Stimulated activated naive B cell treated with anti-CD40 and anti-IgM and Interleukin-4, amounts not matched to agents 10 μg/mL and 1 μg/mL and 100 μg/mL, for 72 hours (primary cell): ENCODE data around the gene FAM83G.
"Not testable (repeated sequence)": the region's sequence is repeated elsewhere in the genome, so short reads cannot be mapped to it uniquely, and the experiment has no call there.

Source experiments
- ATAC-seq, 2 donors: fragments of 150-1000 bp; cut with Tn5 transposase; replicated peaks; 2 replicates each; pipeline ENCODE4 v1.10.0; 2021; ENCODE audit warnings: moderate library complexity in 1 of 2
- DNase-seq: peaks from one replicate; pipeline ENCODE4 v3.0.0; 2021
- H3K27ac Mint-ChIP-seq: one replicate; pipeline ENCODE4 v1.8.0; 2022; ENCODE audit warnings: mild to moderate bottlenecking, mixed read lengths
- H3K27me3 Mint-ChIP-seq, 2 donors: one replicate each; pipeline ENCODE4 v1.8.0; 2022; ENCODE audit warnings: mixed read lengths in 2 of 2
- H3K36me3 Mint-ChIP-seq, 2 donors: one replicate each; pipeline ENCODE4 v1.8.0; 2022; ENCODE audit warnings: mixed read lengths in 2 of 2, mild to moderate bottlenecking in 1 of 2
- H3K4me1 Mint-ChIP-seq, 2 donors: one replicate each; pipeline ENCODE4 v1.8.0; 2022; ENCODE audit warnings: mixed read lengths in 2 of 2, mild to moderate bottlenecking in 1 of 2
- H3K4me3 Mint-ChIP-seq, 2 donors: one replicate each; pipeline ENCODE4 v1.8.0; 2022; ENCODE audit warnings: mild to moderate bottlenecking in 2 of 2, mixed read lengths in 2 of 2, moderate library complexity in 1 of 2
- H3K9me3 Mint-ChIP-seq, 2 donors: one replicate each; pipeline ENCODE4 v1.8.0; 2022; ENCODE audit warnings: mixed read lengths in 2 of 2, mild to moderate bottlenecking in 1 of 2

FAM83G gene

GRCh38 chr17:19004421-19005136, at the start of gene FAM83G:
TSS of gene FAM83G (minus strand) at chr17:19004764. CDS start at chr17:19004041, 723 bp downstream.
- no peaks in the 10 kb centered on the region for H3K9me3 Mint-ChIP-seq
- ATAC-seq (peak; percentile 90 to 93), DNase-seq (peak; percentile 71)
- H3K4me1 Mint-ChIP-seq = peaks cover 24 to 49% of the 10 kb centered on the region in 2 donors
- peak within 1 kb of the TSS; percentile 85 to 86 for H3K4me3 Mint-ChIP-seq
- peaks cover 17 to 21% of the 10 kb centered on the region in 2 donors for H3K36me3 Mint-ChIP-seq
- peaks cover 0 to 2% of the 10 kb centered on the region in 2 donors for H3K27me3 Mint-ChIP-seq
- H3K27ac Mint-ChIP-seq = peak within 1 kb of the TSS; percentile 92

GRCh38 chr17:19048826-19049225, 44.3 kb upstream of the FAM83G start:
- not testable (repeated sequence) for H3K4me3 Mint-ChIP-seq, H3K36me3 Mint-ChIP-seq, H3K4me1 Mint-ChIP-seq, H3K27me3 Mint-ChIP-seq, H3K9me3 Mint-ChIP-seq, DNase-seq, H3K27ac Mint-ChIP-seq
- ATAC-seq = peak; percentile 24 to 32

GRCh38 chr17:19047510-19047909, 42.9 kb upstream of the FAM83G start:
- H3K4me3 Mint-ChIP-seq, DNase-seq, H3K27me3 Mint-ChIP-seq, H3K9me3 Mint-ChIP-seq, H3K4me1 Mint-ChIP-seq, ATAC-seq, H3K27ac Mint-ChIP-seq, H3K36me3 Mint-ChIP-seq: not testable (repeated sequence)

- not testable (repeated sequence) for H3K9me3 Mint-ChIP-seq, H3K27ac Mint-ChIP-seq, DNase-seq, H3K27me3 Mint-ChIP-seq, H3K4me1 Mint-ChIP-seq, H3K4me3 Mint-ChIP-seq, H3K36me3 Mint-ChIP-seq
- ATAC-seq = peak; percentile 54 to 58
Observed at GRCh38 chr17:19046782-19047375, 42.3 kb upstream of the FAM83G start, which contains the start of gene GRAP. TSS of gene GRAP (minus strand) at chr17:19046957. CDS start at chr17:19046926, 31 bp downstream.

GRCh38 chr17:19044643-19045042, 40.1 kb upstream of the FAM83G start:
- H3K27me3 Mint-ChIP-seq, H3K27ac Mint-ChIP-seq, DNase-seq, H3K4me3 Mint-ChIP-seq, H3K9me3 Mint-ChIP-seq, ATAC-seq, H3K4me1 Mint-ChIP-seq, H3K36me3 Mint-ChIP-seq: not testable (repeated sequence)

GRCh38 chr17:19043032-19043431, 38.5 kb upstream of the FAM83G start:
- H3K4me3 Mint-ChIP-seq = not testable (repeated sequence)

GRCh38 chr17:19042369-19042768, 37.8 kb upstream of the FAM83G start:
- not testable (repeated sequence) for H3K27me3 Mint-ChIP-seq, H3K27ac Mint-ChIP-seq, H3K9me3 Mint-ChIP-seq

More at GRCh38 chr17:19043032-19043431, 38.5 kb upstream of the FAM83G start:
- peak; percentile 6 to 13 for ATAC-seq
- DNase-seq, H3K4me1 Mint-ChIP-seq, H3K36me3 Mint-ChIP-seq, H3K27ac Mint-ChIP-seq, H3K9me3 Mint-ChIP-seq, H3K27me3 Mint-ChIP-seq: not testable (repeated sequence)

GRCh38 chr17:19041871-19042270, 37.3 kb upstream of the FAM83G start:
- not testable (repeated sequence) for H3K4me3 Mint-ChIP-seq, ATAC-seq, H3K9me3 Mint-ChIP-seq, H3K36me3 Mint-ChIP-seq, DNase-seq, H3K27me3 Mint-ChIP-seq, H3K27ac Mint-ChIP-seq, H3K4me1 Mint-ChIP-seq

More at GRCh38 chr17:19042369-19042768, 37.8 kb upstream of the FAM83G start:
- DNase-seq, H3K36me3 Mint-ChIP-seq, H3K4me1 Mint-ChIP-seq, H3K4me3 Mint-ChIP-seq: not testable (repeated sequence)
- peak; percentile 43 to 59 for ATAC-seq

GRCh38 chr17:19040350-19040749, 35.8 kb upstream of the FAM83G start:
- not testable (repeated sequence) for ATAC-seq, H3K27me3 Mint-ChIP-seq, H3K4me1 Mint-ChIP-seq, H3K9me3 Mint-ChIP-seq, H3K36me3 Mint-ChIP-seq, H3K4me3 Mint-ChIP-seq, DNase-seq, H3K27ac Mint-ChIP-seq

- DNase-seq, H3K27me3 Mint-ChIP-seq, H3K4me1 Mint-ChIP-seq, H3K9me3 Mint-ChIP-seq, H3K27ac Mint-ChIP-seq, H3K4me3 Mint-ChIP-seq, H3K36me3 Mint-ChIP-seq: not testable (repeated sequence)
- ATAC-seq = peak; percentile 49 to 54
Observed at GRCh38 chr17:19038730-19039129, 34.2 kb upstream of the FAM83G start.

GRCh38 chr17:19038007-19038406, 33.4 kb upstream of the FAM83G start:
- H3K9me3 Mint-ChIP-seq, H3K4me1 Mint-ChIP-seq, H3K4me3 Mint-ChIP-seq, H3K27ac Mint-ChIP-seq, H3K36me3 Mint-ChIP-seq, H3K27me3 Mint-ChIP-seq, DNase-seq: not testable (repeated sequence)
- peak; percentile 10 to 23 for ATAC-seq

- not testable (repeated sequence) for H3K4me3 Mint-ChIP-seq, H3K36me3 Mint-ChIP-seq, H3K9me3 Mint-ChIP-seq, DNase-seq, ATAC-seq, H3K27me3 Mint-ChIP-seq, H3K4me1 Mint-ChIP-seq, H3K27ac Mint-ChIP-seq
Observed at GRCh38 chr17:19037547-19037946, 33.0 kb upstream of the FAM83G start.

- H3K27ac Mint-ChIP-seq, H3K4me1 Mint-ChIP-seq: not testable (repeated sequence)
Observed at GRCh38 chr17:19036186-19036585, 31.6 kb upstream of the FAM83G start.

GRCh38 chr17:19032377-19032988, 27.9 kb upstream of the FAM83G start:
- H3K36me3 Mint-ChIP-seq, H3K4me3 Mint-ChIP-seq, DNase-seq, H3K4me1 Mint-ChIP-seq, H3K27ac Mint-ChIP-seq, H3K27me3 Mint-ChIP-seq, H3K9me3 Mint-ChIP-seq: not testable (repeated sequence)
- ATAC-seq = peak; percentile 73 to 75

More at GRCh38 chr17:19036186-19036585, 31.6 kb upstream of the FAM83G start:
- H3K36me3 Mint-ChIP-seq, H3K27me3 Mint-ChIP-seq, DNase-seq, H3K4me3 Mint-ChIP-seq, H3K9me3 Mint-ChIP-seq: not testable (repeated sequence)
- ATAC-seq = peak; percentile 52 to 63

GRCh38 chr17:19031729-19032128, 27.2 kb upstream of the FAM83G start:
- peak; percentile 57 to 66 for ATAC-seq
- H3K27ac Mint-ChIP-seq, H3K4me1 Mint-ChIP-seq, H3K4me3 Mint-ChIP-seq, H3K9me3 Mint-ChIP-seq, H3K27me3 Mint-ChIP-seq, H3K36me3 Mint-ChIP-seq: not testable (repeated sequence)
- peak; percentile 23 for DNase-seq
